HG03521 (cell line): ENCODE data around the gene DCTN3.

Experiments
- ATAC-seq: cut with Tn5 transposase; IDR thresholded peaks from one replicate; pipeline ENCODE4 v1.9.1; 2021; ENCODE audit warnings: mild to moderate bottlenecking, moderate library complexity; ENCODE audit not compliant: unreplicated experiment

The DCTN3 gene

DNA sequence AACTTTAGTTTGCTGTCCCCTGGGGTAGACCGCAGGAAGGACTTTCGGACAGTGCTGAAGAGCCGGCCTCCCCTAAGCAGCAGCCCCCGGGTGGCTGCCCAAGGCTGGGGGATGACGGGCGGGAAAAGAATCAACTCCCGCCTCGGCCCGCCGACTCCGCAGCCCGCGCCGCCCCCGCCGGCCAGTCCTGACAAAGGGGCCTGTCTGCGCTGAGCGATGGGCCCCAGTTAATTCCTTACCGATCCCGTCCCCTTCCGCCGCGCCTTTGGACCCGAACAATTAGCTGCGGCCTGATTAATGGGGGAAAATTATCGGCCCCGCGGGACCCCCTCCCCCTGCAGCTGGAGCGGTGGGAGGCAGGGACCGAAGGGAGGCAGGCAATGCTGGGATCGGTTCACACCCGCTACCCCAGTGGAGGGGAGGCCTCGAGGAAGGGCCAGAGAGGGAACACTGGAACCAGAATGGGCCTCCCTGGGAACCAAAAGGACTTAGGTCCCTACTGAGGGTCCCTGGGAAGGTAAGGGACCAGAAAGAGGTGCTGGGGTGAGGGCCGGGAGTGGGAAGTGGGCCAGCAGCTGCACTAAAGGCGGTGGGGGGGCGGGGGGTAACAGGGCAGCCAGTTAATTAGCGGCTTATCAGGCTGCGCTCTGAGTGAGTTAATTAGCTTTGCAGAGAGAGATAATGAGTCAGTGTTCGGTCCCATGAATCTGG lies 4.3 kb upstream of the DCTN3 start:
- ATAC-seq = no peak

GRCh38 chr9:34623374-34624235 lies 3.3 kb upstream of the DCTN3 start:
- no peak for ATAC-seq

- no peak for ATAC-seq
Measured at GRCh38 chr9:34615132-34615531, 5.2 kb downstream of the DCTN3 start.

DNA sequence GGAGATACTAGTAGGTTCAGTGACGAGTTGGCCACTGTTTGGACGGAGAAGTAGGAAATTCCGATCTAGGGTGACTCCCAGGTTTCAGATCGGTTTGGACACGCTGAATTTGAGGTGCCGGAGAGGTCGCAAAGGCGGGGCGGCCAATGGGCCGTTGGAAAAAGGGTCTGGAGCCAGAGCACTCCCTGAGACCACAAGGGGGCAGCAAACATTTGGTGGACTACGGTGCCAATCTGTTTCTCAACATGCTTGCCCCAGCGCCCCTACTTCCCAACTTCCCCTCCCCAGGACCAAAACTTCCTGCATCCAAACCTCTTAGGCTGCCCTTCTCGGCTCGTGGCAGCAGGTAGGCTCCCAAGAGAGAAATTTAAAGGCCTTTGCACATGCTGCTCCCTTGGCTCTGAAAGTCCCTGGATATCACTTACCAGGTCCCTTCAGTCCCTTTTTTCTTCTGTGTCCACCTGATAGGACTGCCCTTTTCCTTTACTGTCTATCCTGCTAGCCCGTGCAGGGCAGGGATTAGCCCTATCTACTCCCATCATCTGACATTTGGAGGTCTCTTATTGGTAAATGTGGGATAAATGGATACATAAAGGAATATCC lies 7.4 kb downstream of the DCTN3 start:
- ATAC-seq = no peak

DNA sequence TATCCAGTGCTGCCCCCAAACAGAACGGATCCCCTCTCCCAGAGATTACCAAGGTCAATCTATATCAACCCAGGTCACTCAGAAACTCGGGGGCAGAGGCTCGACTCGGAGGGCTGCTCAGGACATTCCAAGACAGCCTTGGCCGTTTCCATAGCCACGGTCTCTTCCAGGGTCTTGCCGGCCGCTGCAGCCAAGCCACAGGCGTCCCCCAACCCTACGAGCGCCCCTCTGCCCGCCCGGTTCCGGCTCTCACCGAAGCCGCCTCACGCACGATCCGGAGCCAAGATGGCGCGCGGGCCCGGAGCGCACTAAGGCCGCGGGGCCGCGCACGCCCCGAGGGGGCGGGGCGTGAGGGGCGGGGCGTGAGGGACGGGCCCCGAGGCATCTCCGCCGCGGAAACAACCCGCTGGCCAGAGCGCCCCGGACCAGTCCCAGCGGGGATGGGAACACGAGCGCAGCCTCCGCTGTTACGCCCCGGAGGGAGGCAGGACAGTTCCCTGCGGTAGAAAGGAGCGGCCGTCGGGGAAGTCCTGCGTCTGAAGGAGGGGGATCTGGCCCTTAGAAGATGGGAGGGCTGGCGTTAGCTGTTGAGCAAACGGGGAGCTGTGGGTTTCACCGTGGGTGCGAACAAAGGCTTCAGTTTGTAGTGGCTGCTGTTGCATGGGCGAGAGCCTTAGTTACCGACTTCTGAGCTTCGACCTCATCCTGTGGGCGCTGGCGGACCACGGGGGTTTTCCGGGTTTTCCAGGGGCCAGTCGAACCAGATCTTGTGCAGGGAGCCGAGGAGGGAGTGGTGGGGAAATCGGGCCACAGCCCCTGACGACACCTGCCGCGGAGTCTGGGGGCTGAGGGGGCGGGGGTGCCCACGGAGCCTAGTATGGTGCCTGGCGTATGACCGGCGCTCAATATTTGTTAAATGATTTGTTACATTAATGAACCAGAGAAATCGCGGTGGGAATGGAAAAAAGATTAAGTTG lies 8.2 kb downstream of the DCTN3 start, which contains the start of gene RPP25L:
RPP25L (minus strand) TSS at position 287 of the 977 bp plus-strand sequence. CDS start 801 bp downstream, outside the sequence.
- ATAC-seq = peak; percentile 88

- no peak for ATAC-seq
Measured at GRCh38 chr9:34611251-34611810, 9.0 kb downstream of the DCTN3 start.

GRCh38 chr9:34610434-34611206 lies 9.7 kb downstream of the DCTN3 start:
- ATAC-seq = no peak

- no peak for ATAC-seq
Measured at GRCh38 chr9:34607331-34607730, 13.0 kb downstream of the DCTN3 start.

DNA sequence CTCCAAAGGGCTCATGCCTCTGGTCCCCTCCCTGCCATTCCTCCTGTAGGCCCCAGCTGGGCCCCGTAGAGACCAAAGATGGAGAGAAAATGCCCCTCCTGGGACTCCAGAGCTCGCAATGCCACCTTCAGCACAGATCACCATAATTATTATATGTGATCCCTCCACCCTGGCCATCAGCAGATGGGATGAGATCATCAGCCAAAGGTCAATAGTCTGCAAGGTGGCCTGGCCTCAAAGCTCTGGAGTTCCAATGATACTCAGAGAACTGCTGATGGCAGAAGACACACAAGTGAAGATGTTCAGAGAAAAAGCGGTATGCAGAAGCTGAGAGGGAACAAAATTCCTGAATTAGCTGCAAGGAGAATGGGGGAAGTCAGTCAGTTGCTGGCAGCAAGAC lies 13.4 kb downstream of the DCTN3 start:
- no peak for ATAC-seq

DNA sequence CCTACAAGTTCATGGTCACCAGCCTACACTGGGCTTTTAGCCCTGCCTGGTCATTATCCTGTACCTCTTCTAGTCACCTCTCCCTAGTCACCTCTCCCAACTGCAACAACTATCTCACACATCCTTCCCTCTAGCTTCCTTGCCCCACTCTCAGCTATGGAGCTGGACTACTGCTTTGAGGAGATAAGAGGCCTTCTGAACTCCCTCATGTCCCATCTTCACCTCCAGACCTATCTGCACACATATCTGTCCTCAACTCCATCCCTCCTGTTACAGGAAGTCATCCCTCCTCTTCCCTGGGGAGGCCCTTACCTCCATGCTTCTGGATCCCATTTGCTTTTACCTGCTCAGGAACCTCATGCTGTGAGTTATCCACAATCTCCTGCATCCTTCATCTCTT lies 14.1 kb downstream of the DCTN3 start:
- no peak for ATAC-seq

DNA sequence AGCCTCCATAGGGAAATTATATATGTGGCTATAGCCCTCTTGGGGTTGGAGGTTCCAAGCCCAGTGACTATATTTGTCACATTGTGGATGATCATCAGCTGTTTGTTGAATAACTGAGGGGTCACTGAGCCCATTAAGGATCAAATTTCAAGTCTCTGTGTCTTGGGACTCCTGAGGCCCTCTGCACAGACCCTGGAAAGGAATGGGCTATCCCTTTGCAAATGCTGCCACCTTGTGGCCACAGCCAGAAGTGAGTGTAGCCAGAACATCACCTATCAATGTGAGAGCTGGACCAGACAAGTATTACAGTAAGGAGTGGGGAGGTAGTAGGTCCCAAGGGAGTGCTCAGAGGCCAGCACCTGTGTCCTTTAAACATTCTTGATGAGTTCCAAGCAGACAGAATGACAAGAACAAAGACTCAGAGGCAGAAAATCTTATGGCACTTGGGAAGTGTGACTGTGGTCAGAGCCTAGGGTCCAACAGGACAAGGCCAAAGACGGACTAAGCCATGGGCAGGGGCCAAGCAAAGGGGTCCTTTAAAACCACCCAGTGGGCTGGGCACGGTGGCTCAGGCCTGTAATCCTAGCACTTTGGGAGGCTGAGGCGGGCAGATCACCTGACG lies 16.6 kb downstream of the DCTN3 start:
- peak; percentile 54 for ATAC-seq

GRCh38 chr9:34601937-34602573 lies 18.2 kb downstream of the DCTN3 start:
- ATAC-seq = no peak

- ATAC-seq = no peak
Measured at GRCh38 chr9:34600908-34601307, 19.4 kb downstream of the DCTN3 start.

DNA sequence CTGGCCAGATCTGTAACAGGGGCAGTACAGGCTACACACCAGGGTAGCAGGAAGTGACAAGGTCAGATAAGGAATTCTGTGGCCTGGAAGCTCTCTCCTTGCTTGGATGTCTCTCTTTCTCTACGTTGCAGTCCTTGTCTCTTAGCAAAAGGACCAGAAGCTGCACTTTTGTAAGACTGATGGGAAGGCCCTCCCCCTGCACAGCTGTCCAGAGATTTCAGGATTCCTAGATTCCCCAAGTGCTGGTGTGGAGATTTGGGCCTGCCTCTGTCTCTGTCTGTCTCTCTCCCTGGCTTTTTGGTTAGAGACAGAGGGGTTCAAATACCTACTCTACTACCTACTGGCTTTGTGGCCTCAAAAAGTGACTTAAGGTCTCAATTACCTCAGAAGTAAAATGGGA lies 20.7 kb downstream of the DCTN3 start:
- ATAC-seq = no peak

DNA sequence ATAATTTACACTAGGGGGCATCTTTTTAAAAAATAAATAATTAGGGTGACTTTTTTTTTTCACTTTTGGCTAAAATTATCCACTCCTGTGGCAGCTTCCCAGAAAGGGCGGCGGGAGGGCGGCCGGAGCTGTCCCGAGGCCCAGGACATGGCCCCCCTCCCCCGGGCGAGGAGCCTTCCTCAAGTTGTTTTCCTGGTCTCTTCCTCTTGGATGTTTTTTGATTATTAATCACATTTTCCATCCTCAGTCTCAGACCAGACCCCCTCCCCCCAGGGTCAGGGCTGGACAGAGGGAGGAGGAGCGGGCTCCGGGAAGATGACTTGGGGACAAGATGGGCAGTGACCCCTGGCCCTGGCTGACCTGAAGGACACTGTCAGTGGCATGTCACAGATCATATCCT lies 26.1 kb downstream of the DCTN3 start:
- ATAC-seq = no peak

GRCh38 chr9:34592895-34593601 lies 27.2 kb downstream of the DCTN3 start:
- ATAC-seq = no peak

GRCh38 chr9:34591917-34592866 lies 28.1 kb downstream of the DCTN3 start:
- no peak for ATAC-seq
